Astrocyte (in vitro differentiated cells and primary cell): ENCODE data around the gene PLEKHA1.

Source experiments
- CTCF ChIP-seq: IDR thresholded peaks from 2 replicates; pipeline ENCODE4 v1.5.1; 2011; ENCODE audit warnings: low read depth, mild to moderate bottlenecking, inconsistent platforms, low read length, moderate library complexity; ENCODE audit not compliant: insufficient read depth
- EZH2 ChIP-seq: IDR thresholded peaks from 2 replicates; pipeline ENCODE4 v1.6.1; 2012; ENCODE audit warnings: mild to moderate bottlenecking, low read length, inconsistent platforms; ENCODE audit not compliant: insufficient read depth

GRCh38 chr10:122376364-122376961 is 2.0 kb downstream of the PLEKHA1 start:
- no peak for TF ChIP-seq CTCF
- no peak for TF ChIP-seq EZH2
